NCI-H2171 treated with DMSO at 0.1 percent for 48 hours (cell line): Measurements from ENCODE around the gene THSD4.

Experiments
- DNase-seq: peaks from one replicate; lab custom pipeline; 2025; lab: John Stamatoyannopoulos, UW

The THSD4 gene

DNA sequence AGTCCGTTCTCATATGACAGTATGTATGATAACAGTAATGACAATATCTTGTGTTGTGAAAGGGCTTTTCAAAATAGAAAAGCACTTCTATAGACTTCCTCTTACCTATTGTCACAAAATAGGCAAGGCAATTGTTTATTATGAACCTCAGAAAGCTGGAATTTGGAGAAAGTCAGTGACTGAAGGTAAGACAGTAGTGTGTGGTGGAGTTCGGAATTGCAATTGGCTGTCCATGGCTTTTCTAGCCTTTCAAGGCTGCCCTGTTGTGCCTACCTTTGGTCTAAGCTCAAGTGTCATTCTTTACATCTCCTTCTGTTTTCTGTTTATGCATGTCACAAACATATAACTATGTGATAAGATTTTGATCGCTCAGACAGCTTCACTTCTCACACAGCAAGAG, 475.8 kb downstream of the THSD4 start:
- DNase-seq, result no peak

DNA sequence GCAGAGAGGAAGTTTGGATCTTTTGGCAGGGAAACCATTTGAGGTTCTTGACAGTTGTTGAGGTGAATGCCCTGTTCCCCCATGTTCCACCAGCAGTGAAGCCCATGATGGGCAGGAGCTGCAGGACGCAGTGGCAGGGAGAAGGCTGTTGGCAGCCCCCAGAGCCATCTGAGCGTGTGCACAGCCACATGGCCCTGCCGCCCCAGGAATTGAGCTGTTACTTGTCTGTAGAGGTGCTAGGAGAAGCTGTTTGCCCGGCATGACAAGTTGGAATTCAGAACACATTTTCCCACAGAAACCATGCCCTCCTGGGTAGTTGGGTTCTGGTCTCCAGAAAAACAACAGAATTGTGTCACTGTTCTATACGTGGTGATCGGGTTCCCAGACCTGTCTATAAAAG, 476.9 kb downstream of the THSD4 start:
- no peak for DNase-seq

DNA sequence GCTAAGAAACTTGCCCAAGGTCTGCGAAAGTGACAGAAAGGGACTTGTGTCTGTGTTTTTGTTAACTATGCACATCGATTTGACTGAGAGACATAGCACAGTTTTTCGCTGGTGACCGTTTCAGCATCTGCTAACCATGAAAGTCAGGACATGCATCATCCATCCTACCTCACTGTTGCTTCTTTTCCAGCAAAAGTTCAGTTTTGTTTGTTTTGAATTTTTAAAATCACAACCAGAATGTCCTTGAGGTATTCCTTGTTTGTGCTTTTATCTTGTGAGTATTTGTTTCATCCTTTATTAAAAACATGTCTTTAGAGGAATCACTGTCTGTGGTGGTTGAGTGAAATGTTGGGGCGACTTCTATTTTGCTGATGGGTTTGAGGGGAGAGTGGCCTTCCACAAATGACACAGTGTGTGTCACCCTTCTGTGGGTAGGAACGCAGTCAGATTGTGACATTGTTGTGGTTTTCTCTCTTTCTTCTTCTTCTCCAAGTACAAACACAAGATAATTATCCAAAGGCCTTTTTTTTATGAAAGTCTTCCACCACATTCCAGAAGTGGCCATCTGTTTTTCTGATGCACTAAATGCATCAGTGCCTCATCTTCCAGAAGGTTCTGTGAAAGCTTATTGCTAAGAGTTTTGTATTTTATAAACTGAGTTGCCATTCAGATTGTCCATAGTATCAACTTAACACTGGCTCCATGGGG, 480.7 kb downstream of the THSD4 start:
- DNase-seq, result no peak

DNA sequence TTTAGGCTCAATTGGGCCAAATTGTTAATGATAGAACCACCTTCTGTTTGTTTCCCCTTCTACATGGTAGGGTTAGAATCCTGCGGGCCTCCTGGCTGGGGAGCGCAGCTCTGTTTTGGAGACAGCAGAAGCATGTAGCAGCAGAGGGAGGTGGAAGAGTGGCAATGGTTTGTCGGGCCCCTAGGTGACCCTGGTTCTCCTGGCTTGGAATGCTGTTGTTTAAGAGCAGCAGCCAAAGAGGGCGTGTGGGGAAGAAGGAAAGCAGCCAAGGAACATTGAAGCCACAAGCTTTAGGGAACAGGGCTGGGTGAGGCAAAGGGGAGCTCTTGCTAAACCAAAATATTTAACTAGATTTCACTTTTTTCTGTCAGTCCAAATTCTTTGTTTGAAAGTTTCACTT, 481.4 kb downstream of the THSD4 start:
- no peak for DNase-seq

DNA sequence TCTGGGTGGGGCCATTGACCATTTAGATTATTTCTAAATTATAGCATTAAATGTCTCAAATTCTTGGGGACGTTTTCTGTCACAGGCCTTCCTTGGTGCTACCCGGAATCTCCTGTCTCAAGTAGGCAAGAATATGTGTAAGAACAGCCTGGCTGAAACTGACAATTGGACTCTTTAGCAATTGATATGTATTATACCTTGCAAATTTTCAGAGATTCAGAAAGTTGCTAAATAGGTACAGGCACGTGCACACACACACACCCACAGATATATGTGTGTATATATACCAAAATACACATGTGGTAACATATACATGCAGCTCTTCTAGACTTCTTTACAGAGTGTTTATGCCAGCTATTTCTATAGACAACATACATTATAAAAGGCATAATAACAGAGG, 481.9 kb downstream of the THSD4 start:
- no peak for DNase-seq

DNA sequence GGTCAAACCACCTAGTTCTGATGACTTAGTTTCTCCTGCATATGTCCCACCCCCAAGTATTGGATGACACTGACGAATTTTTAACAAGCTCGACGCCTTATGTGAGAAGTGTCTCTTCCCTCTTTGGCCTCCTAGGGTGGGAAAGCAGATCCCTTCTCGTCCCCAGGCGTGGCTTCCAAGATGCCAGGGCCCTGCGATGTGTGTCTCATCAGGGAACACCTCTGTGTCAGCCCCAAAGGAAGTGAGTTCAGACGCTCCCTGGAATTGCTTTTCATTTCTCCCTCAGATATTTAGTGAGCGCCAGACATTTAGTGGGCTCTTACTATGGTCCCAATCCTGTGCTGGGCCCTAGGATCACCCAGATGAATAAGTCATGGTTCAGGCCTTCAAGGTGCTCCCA, 482.4 kb downstream of the THSD4 start:
- no peak for DNase-seq

DNA sequence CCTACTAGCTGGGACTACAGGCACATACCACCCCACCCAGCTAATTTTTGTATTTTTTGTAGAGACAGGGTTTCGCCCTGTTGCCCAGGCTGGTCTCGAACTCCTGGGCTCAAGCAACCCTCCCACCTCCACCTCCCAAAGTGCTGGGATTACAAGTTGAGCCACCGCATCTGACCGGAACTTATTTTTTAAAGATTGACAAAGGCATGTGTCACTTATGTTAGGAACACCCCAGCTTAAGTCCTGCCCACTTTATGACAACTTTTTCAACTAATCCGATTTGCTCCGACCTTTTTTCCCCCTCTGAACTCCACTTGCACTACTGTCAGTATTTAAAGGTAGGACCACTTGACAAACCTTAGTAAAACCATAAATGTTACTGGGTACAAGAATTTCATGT, 483.5 kb downstream of the THSD4 start:
- no peak for DNase-seq

DNA sequence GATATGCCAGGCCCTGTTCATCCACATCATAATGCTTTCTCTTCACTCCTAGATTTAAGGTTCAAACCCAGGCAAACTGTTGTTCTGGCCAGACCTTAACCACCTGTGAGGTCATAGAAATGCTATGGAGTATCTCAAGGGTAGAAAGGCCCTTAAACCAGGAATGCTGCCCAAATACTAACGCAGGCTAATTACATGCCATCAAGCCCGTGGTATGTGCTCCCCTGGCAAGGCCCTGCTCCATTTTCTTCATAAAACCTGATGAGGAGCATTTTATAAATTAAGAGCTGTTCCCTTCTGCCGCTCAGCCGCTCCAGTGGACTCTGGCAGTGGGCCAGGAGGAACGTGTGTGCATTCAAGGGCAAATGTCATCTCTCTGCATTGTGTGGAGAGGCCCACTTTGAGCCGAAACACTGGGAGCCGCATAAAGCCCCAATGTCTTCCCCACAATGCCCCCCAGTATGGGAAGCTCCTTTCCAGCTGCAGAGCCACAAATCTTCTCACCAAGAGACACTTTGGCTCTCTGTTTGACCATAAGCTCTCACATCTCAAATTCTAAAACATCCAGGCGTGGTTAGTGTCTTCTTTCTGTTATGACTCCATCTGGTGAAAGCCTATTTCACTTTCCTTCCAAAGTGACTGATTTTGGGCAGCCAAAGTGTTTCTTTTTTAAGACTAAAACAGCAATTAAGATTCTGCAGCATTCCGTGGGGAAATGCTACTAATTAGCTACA, 484.3 kb downstream of the THSD4 start:
- DNase-seq, result peak; percentile 36

DNA sequence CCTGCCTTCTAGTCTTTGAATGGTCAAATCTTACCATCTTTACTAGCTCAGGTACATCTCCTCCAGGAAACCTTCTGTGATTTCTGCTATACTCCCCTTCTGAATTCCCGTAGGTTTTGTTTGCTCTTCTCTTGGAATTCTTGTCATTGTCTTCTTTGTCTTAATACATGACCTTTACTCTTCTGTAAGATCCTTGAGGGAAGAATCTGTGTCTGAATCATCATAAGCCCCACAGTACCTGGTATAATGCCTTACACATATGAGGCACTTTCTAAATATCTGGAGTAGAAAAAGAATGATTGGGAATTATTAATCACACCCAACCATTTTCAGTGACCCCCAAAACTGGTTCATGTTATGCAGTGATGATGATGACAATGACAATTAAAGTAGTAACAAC, 485.0 kb downstream of the THSD4 start:
- no peak for DNase-seq

DNA sequence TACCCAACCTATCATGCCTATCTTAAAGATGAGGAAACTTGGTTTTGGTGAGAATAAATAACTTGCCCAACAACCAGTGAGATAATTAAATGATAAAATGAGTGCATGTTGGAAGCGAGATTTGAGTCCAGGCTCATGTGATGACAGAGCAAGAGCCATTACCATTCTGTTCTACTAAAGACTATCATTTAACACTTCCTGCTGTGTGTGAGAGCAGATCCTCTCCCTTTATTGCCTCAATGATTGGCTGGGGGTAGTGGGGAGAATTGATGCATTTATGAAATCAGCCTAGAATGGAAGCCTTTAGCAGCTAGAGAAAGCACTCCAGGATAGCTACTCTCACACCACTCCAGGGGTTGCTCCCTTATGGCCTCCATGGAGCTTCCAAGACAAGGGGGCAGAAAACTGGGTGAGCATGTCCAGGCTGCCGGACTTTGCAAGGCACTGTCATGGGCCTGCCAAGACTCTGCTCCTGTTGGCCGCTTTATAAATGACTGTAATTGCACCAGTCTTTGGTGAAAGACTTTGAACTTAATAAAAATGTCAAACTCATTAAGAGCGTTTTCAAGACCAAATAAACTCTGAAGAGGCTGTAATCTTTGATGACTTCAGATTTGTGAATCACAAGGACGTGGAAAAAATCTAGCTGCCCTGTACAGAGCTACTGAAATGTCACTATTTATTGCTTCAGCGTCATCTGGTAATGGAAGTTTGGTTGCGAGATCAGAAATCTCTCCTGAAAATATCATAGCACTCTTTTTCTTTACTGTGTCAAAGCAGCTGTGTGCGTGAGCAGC, 486.0 kb downstream of the THSD4 start:
- no peak for DNase-seq

DNA sequence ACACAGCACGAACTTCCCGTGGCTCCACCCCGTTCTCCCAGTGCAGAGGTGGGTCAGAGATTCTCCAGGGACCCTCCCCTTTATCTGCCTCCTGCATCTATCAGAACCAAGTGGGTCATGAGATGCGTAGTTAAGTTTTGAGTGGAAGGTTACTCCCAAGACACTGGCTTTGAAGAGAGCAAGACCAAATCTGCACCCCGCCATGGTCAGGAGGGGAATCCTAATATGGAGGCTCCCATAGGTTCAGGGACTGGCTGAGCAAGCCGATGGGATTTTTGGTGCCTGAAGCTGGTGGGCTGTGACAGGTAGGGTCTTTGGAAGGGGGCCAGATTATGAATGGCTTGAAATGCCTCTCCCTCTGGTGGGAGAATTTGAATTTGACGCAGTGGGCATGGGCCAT, 488.1 kb downstream of the THSD4 start:
- no peak for DNase-seq

DNA sequence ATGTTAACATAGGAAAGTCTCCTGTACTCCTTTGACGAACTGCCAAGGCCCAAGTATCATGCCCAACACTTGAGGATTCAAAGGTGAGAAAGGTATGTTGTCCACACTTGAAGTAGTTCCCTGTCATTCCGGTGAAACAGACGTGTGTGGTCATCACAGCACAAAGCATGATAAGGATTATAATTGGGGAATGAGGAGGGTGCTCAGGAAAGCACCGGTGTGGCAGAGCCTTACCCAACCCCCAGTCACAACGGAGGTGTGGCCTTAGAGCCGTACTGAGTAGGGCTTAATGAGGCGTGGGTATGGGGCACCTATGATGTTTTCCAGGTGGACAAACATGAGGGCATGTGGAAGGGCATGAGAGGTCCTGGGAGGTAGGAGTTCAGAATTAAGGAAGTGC, 492.1 kb downstream of the THSD4 start:
- no peak for DNase-seq

DNA sequence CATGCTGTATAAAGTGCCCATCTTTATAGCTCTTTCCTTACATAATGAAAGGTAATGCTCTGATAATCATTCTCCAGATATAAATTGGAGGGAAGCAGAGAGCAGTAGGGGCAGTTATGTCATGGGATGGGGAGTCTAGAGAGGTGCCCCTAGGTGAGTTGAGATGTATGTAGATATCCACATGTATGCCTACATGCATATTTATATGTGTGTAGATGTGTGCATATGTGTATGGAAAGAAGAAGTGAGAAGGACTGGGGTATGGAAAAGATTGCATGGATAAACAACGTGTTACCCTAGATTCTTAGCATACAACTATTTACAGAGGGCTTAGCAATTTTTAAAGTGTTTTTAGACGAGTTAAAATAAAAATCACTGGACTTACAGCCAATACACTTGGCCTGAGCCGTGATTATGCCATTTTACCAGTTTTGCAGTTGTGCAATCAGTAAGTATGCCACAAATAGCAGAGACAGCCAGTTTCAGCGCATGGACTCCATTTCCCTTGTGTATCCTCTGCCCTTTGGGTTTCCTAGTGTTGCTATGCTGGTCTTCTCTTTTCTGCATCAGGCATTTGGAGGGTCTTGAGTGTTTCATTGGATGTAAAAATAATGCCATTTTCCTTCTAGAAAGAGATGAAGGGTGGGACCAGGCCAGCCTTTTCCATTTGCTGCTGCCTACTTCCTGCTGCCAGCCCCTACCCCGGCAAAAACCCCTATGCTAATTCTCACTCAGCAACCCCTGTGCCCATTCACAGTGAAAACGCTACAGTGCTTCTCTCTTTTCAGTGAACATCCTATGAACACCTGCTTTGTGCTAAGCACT, 495.7 kb downstream of the THSD4 start:
- DNase-seq, result no peak

DNA sequence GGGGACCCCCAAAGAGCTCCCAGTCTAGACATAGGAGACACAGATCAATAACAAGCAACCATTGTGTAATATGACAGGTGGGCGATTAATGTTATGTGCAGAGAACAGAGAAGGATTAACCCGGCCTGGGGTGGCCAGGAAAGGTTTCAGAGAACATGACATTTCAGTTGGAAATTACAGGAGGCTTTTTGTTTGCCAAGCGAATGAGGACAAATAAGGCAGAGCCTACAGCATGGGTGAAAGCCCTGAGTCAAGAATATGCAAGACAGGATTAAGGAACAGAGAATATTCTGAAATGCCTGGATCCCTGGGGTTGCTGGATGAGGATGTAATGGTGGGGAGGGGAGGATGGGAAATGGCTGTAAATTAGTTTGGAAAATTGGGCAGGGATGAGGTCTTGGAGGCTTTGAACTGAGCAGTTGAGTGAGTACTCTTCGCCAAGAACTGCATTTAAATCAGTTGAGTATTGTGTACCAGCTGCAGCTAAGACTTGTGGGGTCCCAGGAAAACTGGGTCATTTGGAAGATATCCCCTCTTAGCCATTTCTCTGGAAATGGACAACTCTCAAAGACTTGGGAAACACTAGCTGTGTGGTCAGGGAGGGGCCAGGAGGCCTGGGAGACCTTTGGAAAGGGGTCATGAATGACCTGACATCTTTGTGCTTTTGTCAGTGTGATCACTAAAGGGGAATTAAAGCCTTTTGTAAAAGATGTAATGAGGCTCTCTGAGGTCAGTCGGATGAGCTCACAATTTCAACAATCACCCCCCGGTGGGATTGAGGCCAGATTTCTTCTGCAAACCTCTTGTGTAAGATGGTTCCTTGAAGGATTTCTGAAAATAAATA, 496.5 kb downstream of the THSD4 start:
- no peak for DNase-seq

DNA sequence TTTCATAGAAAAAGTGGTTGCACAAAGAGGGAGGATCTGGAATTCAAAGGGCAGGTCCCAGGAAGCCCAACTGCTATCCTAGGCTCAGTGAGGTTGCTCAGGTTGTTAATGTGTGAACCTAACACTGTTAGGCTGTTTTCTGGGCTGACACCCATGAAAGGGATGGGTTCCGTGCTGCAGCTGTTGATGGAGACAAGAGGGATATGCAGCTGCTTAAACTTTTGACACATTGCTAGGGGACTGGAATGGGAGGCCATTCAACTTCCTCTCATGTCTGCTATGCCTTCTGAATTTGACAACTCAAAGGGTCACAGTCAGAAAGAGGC, 497.1 kb downstream of the THSD4 start:
- no peak for DNase-seq

DNA sequence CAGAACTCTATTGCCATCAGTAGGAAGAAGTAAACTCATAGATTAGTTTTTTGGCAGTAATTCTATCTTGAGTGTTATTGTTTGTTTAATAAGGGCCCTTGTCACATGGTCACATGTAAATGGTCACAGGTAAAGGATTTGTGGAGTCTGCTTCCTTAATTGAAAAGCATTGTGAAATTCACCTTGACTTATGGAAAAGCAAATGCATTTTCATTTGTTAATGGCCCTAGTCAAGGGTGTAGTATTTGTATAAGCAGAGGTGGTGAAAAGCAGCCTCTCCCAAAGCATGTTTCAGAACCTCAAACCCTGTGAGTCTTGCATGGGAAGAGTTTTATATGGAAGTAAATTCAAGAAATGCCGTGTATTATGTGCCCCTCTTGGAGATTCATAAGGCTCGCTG, 497.6 kb downstream of the THSD4 start:
- DNase-seq, result no peak

DNA sequence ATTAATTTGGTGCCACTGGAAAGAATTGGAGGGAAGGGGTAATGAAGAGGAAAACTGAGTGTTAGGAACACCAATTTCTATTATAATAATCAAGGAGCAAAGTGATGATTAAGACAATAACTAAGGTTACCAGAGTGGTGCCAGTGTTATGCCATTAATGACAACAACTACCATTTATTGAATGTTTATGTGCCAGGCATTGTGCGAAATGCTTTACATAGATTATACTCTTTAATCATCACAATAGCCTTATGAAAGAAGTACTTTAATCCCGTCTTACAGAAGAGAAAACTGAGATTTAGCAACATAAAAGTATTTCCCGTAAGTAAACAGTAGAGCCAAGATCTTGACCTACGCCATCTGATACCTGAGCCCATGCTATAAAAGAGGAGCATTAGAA, 507.8 kb downstream of the THSD4 start:
- DNase-seq, result no peak

DNA sequence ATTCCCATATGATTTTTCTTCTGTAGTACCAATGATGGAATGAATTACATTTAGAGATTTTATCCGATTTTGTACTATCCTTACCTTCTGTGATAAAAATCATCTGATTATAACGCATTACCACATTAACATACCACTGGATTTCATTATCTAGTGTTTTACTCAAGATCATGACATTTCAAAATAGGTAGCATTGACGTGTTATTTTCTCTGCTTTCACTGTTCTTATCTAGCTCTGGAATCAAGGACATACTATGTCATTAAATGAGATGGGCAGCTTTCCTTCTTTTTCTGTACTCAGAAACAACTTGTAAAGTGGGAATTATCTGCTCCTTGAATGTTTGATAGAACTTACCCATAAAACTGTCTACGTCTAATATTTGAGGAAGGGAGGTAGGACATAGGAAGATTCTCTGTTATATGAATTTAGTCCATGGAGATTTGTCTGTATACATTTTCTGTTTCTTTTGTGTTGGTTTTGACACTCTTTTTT, 511.4 kb downstream of the THSD4 start:
- no peak for DNase-seq

DNA sequence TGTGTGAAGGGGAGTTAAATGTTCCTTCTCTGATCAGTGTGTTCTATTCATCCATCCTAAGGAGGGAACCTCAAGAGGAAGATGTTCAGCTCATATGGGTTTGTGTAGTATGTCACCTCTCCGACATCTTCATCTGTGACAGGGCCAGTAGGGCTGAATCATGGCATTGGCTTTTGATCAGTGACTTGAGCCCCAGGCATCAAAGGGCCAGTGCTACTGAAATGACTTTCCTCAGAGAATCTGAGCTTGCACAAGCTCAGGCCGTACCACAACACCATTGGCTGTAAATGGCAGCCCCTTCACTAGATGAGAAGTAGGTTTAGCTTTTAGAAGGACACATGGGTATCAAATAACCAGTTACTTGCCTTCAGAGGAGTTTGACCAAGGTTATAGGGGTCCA, 511.9 kb downstream of the THSD4 start:
- no peak for DNase-seq

DNA sequence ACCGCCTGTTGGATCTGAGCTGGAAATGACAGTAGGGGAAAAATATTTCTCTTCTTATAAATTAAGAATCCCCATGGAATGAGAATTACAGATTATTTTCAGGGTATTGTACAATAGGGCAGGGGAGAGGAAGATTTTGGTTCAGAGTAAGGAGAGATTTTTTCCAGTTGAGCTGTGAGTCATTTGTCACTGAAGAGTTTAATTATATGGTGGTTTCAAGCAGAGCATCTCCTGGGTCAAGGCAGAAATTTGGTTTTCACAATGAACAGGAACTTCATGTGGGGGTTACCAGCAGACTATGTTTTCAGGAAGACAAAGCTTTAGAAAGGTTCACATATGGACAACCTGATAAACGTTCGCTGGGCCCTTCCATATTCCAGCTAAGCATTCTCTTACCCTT, 512.3 kb downstream of the THSD4 start:
- DNase-seq, result no peak
